Suppressor macrophage treated with lipopolysaccharide for 4 hours (primary cell): ENCODE data around the gene ACOT2.
A peak's percentile ranks its signal among the peaks of the same experiment; 100 is the strongest.
"Not testable (repeated sequence)": the region's sequence is repeated elsewhere in the genome, so short reads cannot be mapped to it uniquely, and the experiment has no call there.

Experiments
- DNase-seq: peaks from one replicate; pipeline ENCODE4 v3.0.0-alpha.2; 2020

Gene ACOT2

GRCh38 chr14:73568886-73569184 lies 178 bp upstream of the ACOT2 start:
- not testable (repeated sequence) for DNase-seq

- DNase-seq: not testable (repeated sequence)
Observed at GRCh38 chr14:73570913-73571312, 1.9 kb downstream of the ACOT2 start.

- DNase-seq: not testable (repeated sequence)
Observed at GRCh38 chr14:73573034-73573433, 4.0 kb downstream of the ACOT2 start.

- DNase-seq: not testable (repeated sequence)
Observed at GRCh38 chr14:73573740-73574139, 4.7 kb downstream of the ACOT2 start.

- DNase-seq: peak; percentile 16
Observed at GRCh38 chr14:73574251-73574650, 5.2 kb downstream of the ACOT2 start.

- DNase-seq: peak; percentile 16
Observed at GRCh38 chr14:73576391-73576790, 7.4 kb downstream of the ACOT2 start.

GRCh38 chr14:73577214-73577613 lies 8.2 kb downstream of the ACOT2 start:
- not testable (repeated sequence) for DNase-seq

GRCh38 chr14:73582102-73582979 lies 13.3 kb downstream of the ACOT2 start:
- peak; percentile 26 for DNase-seq

- DNase-seq: no peak
Observed at GRCh38 chr14:73588695-73589094, 19.7 kb downstream of the ACOT2 start.

GRCh38 chr14:73589116-73589515 lies 20.1 kb downstream of the ACOT2 start:
- DNase-seq: peak; percentile 47

- not testable (repeated sequence) for DNase-seq
Observed at GRCh38 chr14:73590673-73591004, 21.6 kb downstream of the ACOT2 start.

- peak; percentile 36 for DNase-seq
Observed at GRCh38 chr14:73591690-73592449, 22.9 kb downstream of the ACOT2 start, which contains the start of gene ACOT4. ACOT4 (plus strand) TSS chr14:73591873; CDS start chr14:73591960, 87 bp downstream.

- no peak for DNase-seq
Observed at GRCh38 chr14:73594491-73594890, 25.5 kb downstream of the ACOT2 start.

GRCh38 chr14:73599499-73599898 lies 30.5 kb downstream of the ACOT2 start:
- no peak for DNase-seq

- no peak for DNase-seq
Observed at GRCh38 chr14:73602994-73603393, 34.0 kb downstream of the ACOT2 start.

GRCh38 chr14:73606271-73606670 lies 37.3 kb downstream of the ACOT2 start:
- DNase-seq: no peak

- no peak for DNase-seq
Observed at GRCh38 chr14:73607241-73607640, 38.2 kb downstream of the ACOT2 start.

GRCh38 chr14:73610687-73611086 lies 41.7 kb downstream of the ACOT2 start:
- DNase-seq: no peak

GRCh38 chr14:73612339-73613045 lies 43.5 kb downstream of the ACOT2 start, which contains the start of gene ACOT6:
ACOT6 (plus strand) TSS chr14:73612517; CDS start chr14:73612572, 55 bp downstream.
- peak; percentile 69 for DNase-seq

- DNase-seq: no peak
Observed at GRCh38 chr14:73613046-73613383, 44.0 kb downstream of the ACOT2 start.

- DNase-seq: no peak
Observed at GRCh38 chr14:73613419-73613963, 44.5 kb downstream of the ACOT2 start.

GRCh38 chr14:73616831-73617230 lies 47.8 kb downstream of the ACOT2 start:
- no peak for DNase-seq

GRCh38 chr14:73619524-73619923 lies 50.5 kb downstream of the ACOT2 start:
- no peak for DNase-seq
